NT2/D1 (cell line): ENCODE data around the gene HEG1.

Experiments
- YY1 ChIP-seq: IDR thresholded peaks from 2 replicates; pipeline ENCODE4 v1.6.1; 2011; ENCODE audit not compliant: insufficient read length, insufficient read depth
- ZNF274 ChIP-seq: IDR thresholded peaks from 2 replicates; pipeline ENCODE4 v1.6.1; 2011; ENCODE audit warnings: mild to moderate bottlenecking, low read depth, low read length

DNA sequence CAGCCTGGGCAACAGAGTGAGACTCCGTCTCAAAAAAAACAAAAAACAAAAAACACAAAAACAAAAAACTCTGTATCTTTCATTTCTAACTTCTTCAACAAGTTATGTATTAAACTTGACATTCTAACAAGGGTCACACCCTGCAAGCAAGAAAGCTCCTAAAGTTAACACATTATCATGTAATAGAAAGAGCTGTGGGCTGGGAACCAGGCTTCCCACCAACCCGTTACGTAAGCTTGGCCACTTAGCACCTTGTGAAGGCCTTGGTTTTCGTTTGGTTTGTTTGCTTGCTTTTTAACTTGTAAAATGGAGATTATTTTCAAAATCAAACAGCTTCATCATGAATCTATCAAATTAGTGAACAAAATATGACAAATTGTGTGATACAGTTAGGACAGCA, 47.0 kb downstream of the HEG1 start:
- TF ChIP-seq ZNF274: no peak
- TF ChIP-seq YY1: no peak
